HL-60 (cell line): ENCODE data around the gene PEX10.

Experiments
- DNase-seq, 2 experiments: peaks; one replicate each; pipeline ENCODE4 v3.0.0-alpha.2; 2010 to 2020; ENCODE audit warnings: low read depth in 1 of 2, low spot score in 1 of 2
- H3K27ac ChIP-seq: fragments of 250-450 bp; sonication (Bioruptor Pico); replicated peaks from 2 replicates; pipeline ENCODE4 v1.5.1; 2020; ENCODE audit warnings: mild to moderate bottlenecking, moderate library complexity
- H3K27me3 ChIP-seq: fragments of 250-450 bp; sonication (Bioruptor Pico); 2 replicates; pipeline ENCODE4 v1.5.1; 2021; ENCODE audit warnings: mild to moderate bottlenecking, moderate library complexity; ENCODE audit not compliant: insufficient read depth, poor library complexity, severe bottlenecking
- H3K4me3 ChIP-seq: replicated peaks from 2 replicates; pipeline ENCODE4 v1.5.1; 2011; ENCODE audit warnings: mild to moderate bottlenecking, control low read depth, low read length; ENCODE audit not compliant: insufficient read depth
- GABPA ChIP-seq: IDR thresholded peaks from 2 replicates; pipeline ENCODE4 v1.6.1; 2012; ENCODE audit warnings: low read depth
- POLR2AphosphoS5 ChIP-seq: IDR thresholded peaks from 2 replicates; pipeline ENCODE4 v1.6.1; 2012; ENCODE audit warnings: low read depth
- SPI1 ChIP-seq: IDR thresholded peaks from 2 replicates; pipeline ENCODE4 v1.6.1; 2012; ENCODE audit warnings: low read depth, mild to moderate bottlenecking, borderline replicate concordance
- TF ChIP-seq, protein P1 (sequence below): IDR thresholded peaks from one replicate; pipeline ENCODE4 v1.5.1; 2011; ENCODE audit warnings: low read length, control low read depth, inconsistent platforms; ENCODE audit not compliant: insufficient read depth
- TF ChIP-seq, protein P2 (sequence below): IDR thresholded peaks from 2 replicates; pipeline ENCODE4 v1.6.1; 2012; ENCODE audit warnings: low read depth; ENCODE audit not compliant: insufficient replicate concordance

PEX10 gene

DNA sequence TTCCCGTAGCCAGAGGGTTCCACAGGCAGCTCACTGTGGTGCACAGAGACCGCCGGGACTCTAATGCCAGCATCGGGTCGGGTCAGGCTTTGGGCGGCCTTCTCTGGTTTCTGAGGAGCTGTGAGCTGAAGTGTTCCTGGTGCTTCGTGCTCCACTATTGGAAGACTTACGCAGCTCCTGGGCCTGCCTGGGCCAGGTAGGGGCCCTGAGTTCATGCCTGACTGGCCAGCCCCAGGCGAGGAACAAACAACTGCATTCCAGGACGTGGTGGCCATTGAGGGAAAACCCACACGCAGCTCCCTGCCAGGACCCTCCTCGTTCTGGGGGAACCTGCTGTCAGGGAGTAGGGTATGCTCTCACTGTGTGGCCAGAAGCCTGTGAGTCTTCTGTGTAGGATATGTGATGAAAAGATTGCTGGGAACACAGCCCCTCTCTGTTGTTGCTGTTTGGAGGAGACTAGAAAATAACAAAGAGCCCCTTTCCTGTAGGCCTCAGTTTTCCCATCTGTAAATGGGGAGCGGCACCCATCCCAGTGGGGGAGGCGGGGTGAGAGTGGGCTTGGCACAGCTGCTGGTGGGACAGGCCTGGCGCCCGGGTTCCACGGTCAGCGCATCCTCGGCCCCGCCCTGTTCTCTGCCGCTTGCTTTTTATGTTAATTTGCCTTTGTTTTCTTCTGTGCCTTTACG lies 12.3 kb downstream of the PEX10 start:
- DNase-seq: no peak
- TF ChIP-seq, protein P1, sequence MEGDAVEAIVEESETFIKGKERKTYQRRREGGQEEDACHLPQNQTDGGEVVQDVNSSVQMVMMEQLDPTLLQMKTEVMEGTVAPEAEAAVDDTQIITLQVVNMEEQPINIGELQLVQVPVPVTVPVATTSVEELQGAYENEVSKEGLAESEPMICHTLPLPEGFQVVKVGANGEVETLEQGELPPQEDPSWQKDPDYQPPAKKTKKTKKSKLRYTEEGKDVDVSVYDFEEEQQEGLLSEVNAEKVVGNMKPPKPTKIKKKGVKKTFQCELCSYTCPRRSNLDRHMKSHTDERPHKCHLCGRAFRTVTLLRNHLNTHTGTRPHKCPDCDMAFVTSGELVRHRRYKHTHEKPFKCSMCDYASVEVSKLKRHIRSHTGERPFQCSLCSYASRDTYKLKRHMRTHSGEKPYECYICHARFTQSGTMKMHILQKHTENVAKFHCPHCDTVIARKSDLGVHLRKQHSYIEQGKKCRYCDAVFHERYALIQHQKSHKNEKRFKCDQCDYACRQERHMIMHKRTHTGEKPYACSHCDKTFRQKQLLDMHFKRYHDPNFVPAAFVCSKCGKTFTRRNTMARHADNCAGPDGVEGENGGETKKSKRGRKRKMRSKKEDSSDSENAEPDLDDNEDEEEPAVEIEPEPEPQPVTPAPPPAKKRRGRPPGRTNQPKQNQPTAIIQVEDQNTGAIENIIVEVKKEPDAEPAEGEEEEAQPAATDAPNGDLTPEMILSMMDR: no peak
- TF ChIP-seq GABPA (no peak), SPI1 (no peak)
- TF ChIP-seq, protein P2, sequence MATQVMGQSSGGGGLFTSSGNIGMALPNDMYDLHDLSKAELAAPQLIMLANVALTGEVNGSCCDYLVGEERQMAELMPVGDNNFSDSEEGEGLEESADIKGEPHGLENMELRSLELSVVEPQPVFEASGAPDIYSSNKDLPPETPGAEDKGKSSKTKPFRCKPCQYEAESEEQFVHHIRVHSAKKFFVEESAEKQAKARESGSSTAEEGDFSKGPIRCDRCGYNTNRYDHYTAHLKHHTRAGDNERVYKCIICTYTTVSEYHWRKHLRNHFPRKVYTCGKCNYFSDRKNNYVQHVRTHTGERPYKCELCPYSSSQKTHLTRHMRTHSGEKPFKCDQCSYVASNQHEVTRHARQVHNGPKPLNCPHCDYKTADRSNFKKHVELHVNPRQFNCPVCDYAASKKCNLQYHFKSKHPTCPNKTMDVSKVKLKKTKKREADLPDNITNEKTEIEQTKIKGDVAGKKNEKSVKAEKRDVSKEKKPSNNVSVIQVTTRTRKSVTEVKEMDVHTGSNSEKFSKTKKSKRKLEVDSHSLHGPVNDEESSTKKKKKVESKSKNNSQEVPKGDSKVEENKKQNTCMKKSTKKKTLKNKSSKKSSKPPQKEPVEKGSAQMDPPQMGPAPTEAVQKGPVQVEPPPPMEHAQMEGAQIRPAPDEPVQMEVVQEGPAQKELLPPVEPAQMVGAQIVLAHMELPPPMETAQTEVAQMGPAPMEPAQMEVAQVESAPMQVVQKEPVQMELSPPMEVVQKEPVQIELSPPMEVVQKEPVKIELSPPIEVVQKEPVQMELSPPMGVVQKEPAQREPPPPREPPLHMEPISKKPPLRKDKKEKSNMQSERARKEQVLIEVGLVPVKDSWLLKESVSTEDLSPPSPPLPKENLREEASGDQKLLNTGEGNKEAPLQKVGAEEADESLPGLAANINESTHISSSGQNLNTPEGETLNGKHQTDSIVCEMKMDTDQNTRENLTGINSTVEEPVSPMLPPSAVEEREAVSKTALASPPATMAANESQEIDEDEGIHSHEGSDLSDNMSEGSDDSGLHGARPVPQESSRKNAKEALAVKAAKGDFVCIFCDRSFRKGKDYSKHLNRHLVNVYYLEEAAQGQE: no peak
- H3K27me3 ChIP-seq: no peaks in the 10 kb centered on the region
- H3K27ac ChIP-seq: no peak overlapping the region
- H3K4me3 ChIP-seq: no peak overlapping the region

DNA sequence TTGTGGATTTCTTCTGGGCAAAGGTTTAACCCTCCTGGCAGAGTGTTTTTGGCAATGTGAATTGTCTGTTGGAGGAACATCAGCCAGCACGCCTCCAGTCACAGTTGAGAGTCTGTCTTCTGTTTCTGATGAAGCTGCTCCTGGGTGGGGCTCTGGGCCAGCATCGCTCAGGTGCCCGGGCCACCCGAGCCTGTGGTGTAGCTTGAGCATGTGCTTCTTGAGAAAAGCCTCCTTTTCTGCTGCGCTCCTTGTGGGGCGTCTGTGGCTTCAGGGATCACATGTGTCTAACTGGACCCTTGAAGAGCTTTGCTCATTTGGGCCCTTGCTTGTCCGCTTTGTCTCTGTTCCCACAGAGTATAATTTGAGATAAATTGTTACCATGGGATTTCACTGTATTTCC lies 13.5 kb downstream of the PEX10 start:
- no peak for TF ChIP-seq POLR2AphosphoS5
- no peak for TF ChIP-seq GABPA
- TF ChIP-seq, protein P1: no peak
- TF ChIP-seq SPI1: no peak
- TF ChIP-seq, protein P2: no peak
- Histone ChIP-seq H3K27me3 (no peaks in the 10 kb centered on the region), H3K27ac (no peak overlapping the region), H3K4me3 (no peak overlapping the region)
- DNase-seq: no peak

DNA sequence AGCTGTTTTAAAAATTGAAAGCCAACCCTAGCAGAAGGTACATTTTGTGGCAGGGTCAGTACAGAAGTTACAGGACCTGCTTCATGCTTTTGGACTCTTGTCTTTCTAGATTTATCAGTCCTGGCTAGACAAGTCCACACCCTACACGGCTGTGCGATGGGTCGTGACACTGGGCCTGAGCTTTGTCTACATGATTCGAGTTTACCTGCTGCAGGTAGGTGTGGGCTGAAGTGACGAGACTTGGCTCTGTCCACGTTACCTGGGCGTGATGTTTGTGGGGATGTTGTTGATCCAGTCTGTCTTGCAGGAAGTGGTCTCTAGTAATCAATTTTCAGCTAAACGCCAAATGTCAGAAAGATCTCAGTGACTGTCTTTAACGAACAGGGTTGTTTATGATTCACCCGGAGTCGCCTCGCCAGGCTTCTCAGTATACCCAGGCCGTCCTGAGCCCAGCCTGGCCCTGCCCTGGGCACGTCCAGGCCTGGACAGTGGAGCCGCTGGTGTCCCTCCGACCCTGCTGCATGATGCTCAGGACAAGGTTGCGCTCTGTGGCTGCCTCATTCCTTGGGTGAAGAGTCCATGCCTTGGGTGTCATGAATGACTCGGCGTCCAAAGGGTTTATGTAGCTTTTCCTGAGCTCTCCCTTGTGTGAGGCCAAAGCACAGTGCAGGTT lies 15.2 kb downstream of the PEX10 start:
- Histone ChIP-seq H3K27me3 (no peaks in the 10 kb centered on the region), H3K4me3 (no peak overlapping the region), H3K27ac (no peak overlapping the region)
- TF ChIP-seq SPI1 (no peak), GABPA (no peak), POLR2AphosphoS5 (no peak)
- TF ChIP-seq, protein P1: no peak
- TF ChIP-seq, protein P2: no peak
- no peak for DNase-seq
